T follicular helper cell (primary cell): Measurements from ENCODE around the gene RAB40A.
"Not testable (repeated sequence)": the region's sequence is repeated elsewhere in the genome, so short reads cannot be mapped to it uniquely, and the experiment has no call there.

Source experiments
- DNase-seq: peaks from one replicate; pipeline ENCODE4 v3.0.0-alpha.2; 2020; ENCODE audit warnings: low read depth

RAB40A gene

DNA sequence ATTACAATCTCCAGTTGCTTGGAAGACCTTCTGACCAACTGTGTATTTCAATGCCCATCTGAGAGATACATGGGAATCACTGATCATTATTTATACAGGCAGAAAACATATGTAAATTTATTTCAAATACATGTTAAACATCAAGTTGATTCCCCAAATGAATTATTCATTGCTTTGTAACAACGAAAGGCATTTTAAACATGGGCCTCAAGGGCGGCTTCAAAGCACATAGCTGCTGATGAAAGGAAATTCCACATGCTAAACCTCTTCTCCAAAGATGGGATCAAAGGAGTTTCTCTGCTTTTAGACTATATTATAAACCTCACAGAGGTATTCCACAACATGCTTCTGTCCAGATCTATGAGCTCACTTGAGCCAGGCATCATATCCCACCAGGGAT, 4.3 kb upstream of the RAB40A start:
- no peak for DNase-seq

DNA sequence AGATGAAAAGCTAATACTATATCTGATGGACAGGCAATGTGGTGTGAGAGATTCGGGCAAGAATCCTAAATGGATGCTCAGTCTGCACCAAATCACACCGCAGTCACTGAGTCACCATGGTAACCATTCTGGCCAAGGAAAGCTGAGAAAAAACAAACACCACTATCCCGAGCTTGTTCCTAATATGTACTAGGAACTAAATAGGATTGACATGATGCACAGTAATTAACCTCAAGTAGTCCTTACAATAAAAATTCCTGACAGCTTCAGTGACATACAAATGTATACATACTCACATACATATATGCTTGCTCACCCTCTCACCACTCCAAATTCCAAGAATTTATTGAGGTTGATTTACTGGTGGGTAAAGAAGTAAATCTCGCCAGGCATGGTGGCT, 1.1 kb upstream of the RAB40A start:
- no peak for DNase-seq

DNA sequence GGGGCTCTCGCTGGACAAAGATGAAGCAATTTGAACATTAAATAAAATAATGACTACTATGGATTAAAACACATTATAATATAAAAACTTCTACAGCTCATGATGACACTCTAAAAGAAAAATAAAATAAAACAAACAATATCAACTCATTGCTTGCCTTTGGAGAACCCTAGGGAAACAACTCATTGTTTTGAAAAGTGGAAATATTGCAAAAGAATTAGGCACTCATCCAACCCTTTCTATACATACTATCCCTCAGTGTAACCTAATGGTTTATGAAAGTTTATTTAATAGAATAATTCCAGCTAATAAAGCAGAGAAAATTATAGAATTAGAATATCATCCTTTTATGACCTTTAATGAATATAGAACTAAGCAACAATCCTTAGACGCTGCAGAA, 718 bp downstream of the RAB40A start:
- no peak for DNase-seq

DNA sequence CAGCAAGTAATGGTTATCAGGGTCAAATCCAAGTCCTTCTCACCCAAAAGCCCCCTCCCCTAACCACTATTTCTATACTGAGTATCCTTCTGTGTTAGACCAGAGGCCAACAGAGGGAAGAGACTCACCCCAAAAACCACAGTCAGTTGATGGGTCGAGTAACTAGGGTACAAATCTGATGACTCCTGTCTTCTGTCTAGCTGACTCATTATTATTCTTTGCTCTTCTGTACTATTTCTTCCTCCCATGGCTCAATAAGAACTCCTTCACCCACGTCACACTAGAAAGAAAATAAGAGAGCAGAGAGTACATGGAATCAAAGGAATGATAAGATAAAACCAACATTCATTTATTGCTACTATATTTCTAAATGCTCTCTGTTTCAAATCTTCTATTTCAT, 2.0 kb downstream of the RAB40A start:
- DNase-seq: no peak

DNA sequence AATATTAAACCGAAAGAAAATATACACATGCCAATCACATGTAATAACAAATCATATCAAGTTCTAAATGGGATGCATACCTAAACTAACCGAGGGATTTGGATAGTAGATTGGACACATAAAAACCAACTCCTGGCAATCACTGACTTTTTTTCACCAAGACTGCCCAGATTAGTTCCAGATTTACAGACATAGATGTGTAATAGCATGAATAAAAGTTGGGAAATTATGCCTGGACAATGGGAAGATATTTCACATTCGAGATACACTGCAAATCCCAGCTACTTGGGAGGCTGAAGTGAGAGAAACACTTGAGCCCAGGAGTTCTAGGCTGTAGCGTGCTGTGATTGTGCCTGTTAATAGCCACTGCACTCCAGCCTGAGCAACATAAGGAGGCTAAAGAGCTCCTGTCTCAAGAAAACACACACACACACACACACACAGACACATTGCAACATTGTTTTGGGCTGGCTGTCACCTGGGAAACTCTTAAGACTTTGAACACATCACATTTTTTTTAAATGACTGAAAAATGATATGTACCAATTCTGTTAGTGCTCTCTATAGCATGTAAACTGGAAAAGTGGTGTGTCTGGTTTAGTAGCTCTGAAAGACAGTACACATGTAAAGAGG, 5.7 kb downstream of the RAB40A start:
- no peak for DNase-seq

DNA sequence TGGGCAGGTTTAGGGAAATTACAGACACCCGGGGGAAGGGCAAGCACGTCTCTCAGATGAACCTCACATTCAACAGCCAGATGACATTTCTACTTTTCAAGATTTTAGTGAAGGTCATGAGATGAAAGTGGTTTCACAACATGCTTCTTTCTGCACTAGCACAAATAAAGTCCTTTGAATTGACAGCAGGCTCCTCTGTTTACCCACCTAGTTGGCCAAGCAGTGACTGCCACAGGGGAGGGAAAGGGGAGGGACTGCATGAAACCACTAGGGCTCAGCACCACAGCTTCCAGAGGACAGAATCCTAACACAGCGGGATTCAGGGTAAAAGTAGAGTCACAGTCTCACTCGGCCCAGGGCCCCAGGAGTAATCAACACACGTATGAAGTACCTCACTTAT, 6.2 kb downstream of the RAB40A start:
- DNase-seq: no peak

DNA sequence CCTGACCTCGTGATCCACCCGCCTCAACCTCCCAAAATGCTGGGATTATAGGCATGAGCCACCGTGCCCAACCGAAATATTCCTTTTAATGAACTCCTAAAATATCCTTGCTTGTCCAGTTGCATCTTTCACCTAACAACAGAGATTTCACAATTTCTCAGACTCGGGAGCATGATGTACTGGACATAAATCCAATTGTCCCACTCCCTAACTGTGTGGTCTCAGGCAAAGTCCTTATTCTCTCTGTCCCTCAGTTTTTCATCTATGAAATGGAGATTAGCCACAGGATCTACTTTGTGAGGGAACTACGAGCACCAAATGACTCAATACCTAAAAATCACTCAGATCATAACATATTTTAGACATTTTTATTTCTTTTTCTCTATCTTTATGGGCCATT, 9.3 kb downstream of the RAB40A start:
- no peak for DNase-seq

DNA sequence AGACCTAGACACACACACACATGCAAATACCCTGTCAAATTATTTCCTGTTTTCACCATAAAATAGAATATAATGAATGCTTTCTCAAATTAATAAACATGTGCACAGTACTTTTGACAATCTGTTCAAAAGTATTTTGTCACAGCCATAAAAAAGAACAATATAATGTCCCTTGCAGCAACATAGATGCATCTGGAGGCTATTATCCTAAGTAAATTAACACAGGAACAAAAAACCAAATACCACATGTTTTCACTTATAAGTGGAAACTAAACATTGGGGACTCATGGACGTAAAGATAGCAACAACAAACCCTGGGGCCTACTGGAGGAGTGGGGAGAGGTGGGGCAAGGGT, 15.5 kb downstream of the RAB40A start:
- no peak for DNase-seq

DNA sequence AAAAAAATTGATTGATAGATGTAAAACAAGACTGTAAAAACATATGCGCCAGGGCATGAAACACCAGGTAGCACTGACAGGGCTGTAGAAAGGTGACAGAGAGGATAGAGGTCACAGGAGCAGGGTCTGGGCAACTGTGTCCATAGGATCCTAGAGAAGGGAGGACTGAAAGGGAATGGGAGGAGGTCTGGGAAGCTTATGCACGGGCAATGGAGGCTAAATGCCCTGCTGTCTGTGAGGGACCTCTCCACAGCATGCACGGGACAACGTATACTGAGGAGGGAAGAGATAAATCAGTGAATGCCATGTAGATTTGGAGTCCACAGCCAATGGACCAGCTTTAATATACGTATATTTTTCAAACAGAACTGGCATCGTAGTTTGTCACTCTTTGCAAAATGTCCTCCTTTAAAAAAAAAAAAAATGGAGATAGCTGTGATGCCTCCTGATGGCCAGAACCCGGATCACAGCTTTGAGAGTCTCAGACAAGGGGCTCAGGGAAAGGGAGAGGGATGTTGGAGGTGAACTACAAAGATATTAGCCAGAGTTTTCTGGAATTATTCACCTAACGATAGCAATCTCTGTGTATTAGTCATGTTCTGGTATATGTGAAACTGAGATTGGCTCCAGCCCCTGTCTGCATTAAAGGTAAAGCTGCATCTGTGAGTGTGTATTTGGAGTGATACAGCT, 16.0 kb downstream of the RAB40A start:
- no peak for DNase-seq

DNA sequence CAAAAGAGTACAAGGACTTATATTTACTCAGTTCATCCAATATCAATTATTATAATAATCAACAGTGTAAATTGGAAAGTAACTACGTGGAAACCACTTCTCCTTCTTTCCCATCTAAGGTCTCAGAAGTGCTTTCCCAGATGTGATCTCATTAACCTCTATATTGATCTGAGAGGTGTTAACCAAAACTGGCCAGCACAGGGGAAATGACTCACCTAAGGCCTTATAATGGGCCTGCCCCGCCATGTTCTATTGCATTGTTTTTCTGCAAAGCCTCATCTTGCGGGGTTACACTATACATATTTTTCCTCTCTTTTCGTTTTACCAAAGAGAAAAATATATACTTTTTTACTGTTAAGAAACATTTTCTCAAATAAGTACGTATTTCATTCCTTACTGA, 20.5 kb downstream of the RAB40A start:
- no peak for DNase-seq

DNA sequence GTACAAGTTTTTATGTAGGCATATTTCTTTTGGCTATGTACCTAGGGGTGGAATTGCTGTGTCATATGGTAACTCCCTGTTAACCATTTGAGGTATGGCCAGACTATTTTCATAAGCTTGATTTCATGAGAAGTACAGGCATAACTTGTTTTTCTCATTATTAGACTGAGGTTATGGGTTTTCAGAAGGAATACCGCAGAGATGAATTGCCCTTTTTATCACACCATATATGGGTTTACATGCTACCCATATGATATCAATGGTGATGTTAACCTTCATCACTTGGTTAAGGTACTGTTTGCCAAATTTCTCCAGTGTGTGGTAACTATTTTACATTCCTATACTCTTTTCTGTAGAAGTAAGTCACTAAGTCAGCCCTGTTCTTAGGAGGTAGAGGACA, 23.5 kb downstream of the RAB40A start:
- no peak for DNase-seq

DNA sequence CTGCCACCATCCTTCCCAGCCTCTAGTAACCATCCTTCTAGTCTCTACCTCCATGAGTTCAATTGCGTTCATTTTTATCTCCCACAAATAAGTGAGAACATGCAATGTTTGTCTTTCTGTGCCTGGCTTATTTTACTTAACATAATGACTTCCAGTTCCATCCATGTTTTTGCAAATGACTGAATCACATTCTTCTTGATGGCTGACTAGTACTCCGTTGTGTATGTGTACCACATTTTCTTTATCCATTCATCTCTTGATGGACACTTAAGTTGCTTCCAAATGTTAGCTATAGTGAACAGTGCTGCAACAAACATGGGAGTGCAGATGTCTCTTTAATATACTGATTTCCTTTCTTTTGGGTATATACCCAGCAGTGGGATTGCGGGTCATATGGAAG, 25.7 kb downstream of the RAB40A start:
- DNase-seq: not testable (repeated sequence)

DNA sequence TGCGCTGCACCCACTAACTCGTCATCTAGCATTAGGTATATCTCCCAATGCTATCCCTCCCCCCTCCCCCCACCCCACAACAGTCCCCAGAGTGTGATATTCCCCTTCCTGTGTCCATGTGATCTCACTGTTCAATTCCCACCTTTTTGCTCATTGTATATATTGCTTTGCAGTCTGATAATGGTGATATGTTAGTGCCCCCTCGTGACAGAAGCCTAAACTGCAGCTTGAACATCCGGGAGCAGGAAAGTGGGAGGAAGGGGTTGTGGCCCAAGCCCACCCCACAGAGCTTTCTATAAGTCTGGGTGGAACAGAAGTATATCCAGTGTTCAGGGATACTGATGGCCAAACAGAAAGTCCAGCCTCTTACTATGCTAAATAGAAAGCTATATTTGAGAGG, 29.6 kb downstream of the RAB40A start:
- DNase-seq: peak; percentile 28

DNA sequence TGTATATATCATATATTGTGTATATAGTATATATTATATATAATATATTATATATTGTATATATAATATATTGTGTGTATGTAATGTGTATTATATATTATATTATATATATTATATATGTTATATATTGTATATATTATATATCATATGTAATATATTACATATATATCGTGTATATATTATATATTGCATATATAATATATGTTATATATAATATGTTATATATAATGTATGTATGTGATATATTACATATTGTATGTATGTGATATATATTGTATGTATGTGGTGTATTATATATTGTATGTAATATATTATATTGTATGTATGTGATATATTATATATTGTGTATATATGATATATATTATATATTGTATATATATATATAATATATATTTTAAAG, 30.5 kb downstream of the RAB40A start:
- DNase-seq: no peak

DNA sequence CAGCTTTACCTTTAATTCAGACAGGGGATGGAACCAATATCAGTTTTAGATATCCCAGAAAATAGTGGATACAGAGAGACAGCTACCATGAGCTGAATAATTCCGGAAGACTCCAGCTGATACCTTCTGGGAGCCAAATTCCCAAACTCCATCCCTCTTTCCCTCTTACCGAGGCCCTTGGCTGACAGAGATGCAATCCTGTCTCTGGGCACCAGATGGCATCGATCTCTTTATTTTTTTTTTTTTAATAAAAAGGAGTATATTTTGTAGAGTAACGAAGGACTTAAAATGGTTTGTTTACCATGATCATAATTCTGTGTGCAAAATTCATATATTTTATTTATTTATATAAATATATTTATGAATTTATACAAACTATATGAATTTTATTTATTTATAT, 31.0 kb downstream of the RAB40A start:
- no peak for DNase-seq

DNA sequence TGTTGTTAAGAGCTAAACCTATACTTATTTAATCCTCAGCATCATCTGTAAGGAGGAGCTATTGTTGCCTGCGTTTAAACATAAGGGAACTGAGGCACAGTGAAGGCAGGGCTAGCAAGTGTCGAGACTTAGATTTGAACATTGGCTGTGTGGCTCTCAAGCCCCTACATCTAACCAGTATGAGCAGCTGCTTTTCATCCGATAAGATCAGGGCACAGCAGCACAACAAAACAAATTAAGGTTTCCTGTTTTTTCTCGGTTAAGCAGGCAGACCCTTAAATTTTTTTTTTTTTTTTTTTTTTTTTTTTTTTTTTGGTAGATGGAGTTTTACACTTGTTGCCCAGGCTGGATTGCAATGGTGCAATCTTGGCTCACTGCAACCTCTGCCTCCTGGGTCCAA, 35.6 kb downstream of the RAB40A start:
- DNase-seq: no peak

DNA sequence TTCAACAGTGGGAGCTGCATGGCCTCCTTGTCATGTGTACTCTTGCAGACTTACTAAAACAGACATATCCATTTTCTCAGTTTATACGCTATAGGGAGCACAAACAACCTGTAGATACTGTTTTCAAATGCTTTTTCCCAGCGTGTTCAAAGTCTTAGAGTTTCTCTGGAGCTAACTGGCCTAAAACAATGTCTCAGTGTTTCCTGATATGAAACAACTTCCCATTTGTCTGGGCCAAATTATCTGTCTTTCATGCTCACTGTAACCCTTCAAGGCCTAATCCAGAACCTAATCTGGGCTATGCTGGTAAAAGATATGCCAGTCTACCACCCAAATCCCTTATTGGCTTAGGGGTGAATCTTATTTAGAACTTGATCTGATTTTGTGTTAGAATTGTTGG, 38.8 kb downstream of the RAB40A start:
- no peak for DNase-seq

DNA sequence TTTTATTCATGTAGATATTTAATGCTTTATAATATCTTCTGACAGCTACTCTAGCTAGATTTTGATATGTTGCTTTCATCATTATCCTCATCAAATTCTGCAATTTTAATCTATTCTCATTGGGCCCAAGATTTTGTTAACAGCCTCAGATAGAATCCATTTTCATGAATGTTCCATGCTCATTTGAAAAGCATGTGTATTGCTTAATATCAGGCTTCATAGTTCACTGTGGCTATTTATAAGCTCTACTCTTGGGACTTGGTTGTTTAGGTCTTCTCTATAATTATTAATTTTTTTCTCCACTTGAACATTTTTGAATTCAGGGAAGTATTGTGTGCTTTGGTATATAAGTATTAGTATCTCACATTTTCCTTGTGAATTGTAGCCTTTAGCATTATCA, 41.8 kb downstream of the RAB40A start:
- no peak for DNase-seq

DNA sequence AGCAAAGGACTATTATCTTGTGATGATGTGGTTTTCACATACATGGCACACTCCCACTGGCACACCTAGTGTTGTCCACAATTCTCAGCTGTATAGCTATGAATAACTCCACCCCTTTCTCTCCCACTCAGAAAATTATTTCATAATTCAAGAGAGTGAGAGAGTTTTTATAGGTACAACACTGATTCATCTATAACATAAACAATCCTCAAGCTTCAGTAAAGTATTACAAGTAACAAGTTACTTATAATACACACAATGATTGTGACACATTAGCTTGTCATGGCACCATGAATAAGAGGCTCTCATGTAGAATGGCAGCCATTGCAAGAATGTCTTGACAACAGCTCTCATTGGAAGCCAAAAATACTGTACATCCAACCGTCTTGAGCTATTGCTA, 43.9 kb downstream of the RAB40A start:
- no peak for DNase-seq

DNA sequence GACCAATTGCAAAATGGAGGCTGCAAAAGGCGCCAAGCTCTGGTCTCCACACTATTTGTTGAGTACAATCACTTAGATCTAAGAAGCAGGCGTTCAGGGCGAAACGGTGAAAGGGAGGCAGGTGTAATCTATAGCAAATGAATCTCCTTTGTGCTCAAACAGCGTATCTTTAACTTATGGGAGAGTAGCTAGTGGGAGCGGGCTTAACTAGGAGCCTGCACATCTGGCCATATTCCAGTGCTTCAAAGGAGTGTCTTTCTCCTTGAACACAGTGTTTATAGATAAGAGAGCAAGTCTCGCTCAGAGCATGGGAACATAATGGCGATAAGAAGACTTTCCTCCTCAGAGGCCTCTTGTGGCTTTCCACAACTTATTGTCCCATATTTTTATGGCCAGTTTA, 49.3 kb downstream of the RAB40A start:
- not testable (repeated sequence) for DNase-seq

DNA sequence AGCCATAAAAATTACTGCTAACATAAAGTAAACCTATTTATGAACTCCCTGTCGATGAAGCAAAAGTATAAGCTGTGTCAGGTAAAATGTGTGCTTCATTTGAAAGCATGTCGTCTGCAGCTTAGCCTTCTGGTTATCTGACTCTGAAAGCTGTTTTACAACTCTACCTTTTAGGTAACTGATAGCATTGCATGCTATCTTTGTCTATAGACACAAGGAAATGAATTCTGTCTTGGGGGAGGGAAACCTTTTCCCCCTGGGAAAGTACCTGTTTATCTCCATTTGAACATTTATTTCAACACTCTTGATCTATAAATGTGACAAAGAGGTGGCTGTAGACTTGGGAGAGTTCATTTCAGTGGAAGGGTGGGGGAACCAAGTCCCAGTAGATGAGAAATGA, 51.4 kb downstream of the RAB40A start:
- no peak for DNase-seq

DNA sequence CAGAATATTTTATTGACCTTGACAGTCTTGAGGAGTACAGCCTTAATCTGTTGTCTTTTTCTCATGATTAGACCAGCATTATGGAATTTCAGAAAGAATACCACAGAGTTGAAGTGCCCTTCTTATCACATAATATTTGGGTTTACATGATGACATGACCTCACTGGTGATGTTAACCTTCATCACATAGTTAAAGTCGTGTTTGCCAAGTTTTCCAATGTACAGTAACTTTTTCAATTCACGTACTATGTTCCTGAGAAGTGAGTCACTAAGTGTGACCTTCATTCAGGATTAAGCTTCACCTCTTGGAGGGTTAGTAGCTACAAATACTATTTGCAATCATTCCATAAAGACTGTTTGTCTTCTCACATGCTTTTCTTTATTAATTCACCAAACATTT, 52.1 kb downstream of the RAB40A start:
- DNase-seq: no peak

DNA sequence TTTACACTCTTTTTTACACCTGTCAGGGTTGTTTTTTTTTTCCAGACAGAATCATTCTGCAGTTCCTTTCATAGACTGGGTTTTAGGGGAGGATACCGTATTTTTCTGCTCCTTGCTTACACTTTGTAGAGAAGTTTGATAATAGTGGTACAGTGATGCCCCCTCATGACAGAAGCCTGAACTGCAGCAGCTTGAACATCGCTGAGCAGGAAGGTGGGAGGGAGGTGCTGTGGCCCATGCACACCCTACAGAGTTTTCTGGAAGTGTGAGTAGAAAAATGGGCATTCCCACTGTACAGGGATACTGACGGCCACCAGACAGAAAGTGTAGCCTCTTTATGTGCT, 54.5 kb downstream of the RAB40A start:
- DNase-seq: peak; percentile 68

DNA sequence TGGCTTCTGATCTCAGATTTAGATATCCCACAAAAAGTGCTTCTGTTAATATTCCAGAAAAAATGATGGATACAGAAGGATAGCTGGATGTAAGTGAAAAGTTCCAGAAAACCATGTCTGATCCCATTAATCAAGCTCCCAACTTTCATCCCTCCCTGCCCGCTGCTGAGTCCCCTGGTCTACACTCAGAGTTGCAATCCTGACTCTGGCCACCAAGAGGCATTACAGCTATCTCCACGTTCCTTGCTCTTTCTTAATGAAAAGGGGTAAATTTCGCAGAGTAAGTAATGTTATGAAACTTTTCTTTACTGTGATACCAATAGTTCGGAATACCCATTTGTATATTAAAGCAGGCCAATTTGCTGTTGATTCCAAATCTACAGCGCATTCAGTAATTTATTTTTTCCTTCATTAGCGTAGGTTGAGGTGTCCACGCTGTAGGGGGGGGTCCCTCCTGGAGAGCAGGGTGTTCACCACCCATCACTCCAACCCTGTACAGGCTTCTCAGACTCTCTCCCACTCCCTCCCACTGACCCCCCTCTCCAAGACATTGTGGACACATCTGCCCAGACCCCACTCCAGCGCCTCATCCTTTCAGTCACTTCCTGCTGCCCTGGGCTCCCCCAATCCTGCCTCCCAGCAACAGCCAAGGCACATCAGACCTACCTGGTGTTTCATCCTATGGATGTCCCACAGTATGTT, 55.1 kb downstream of the RAB40A start:
- DNase-seq: no peak
